Measurements from ENCODE around the gene RALY. TPM values are rescaled to one million over a fixed set of nuclear protein-coding genes. Genes with fewer than 3 reads are reported as not detected.
"Not testable (repeated sequence)": the region's sequence is repeated elsewhere in the genome, so short reads cannot be mapped to it uniquely, and the experiment has no call there.

RALY gene
- total RNA-seq, 1 experiment from 2014 or later, result 185 TPM

GRCh38 chr20:34131491-34131890, 137.8 kb downstream of the RALY start:
- ChIA-PET CTCF (no interaction called here), POLR2A (ENCODE audit: low non-redundant PET) (no interaction called here)
- H3K4me3 ChIP-seq (ENCODE audit: low read depth, low read length, poor library complexity, severe bottlenecking), result no peak overlapping the region
- H3K27me3 ChIP-seq (replicated peaks; ENCODE audit: insufficient read depth, low read depth, low read length, poor library complexity), result no peaks in the 10 kb centered on the region
- no peak for DNase-seq (ENCODE audit: low spot score)
- H3K36me3 ChIP-seq (ENCODE audit: insufficient read depth, low read length, poor library complexity, severe bottlenecking), result no peaks in the 10 kb centered on the region
- TF ChIP-seq EZH2 (IDR thresholded peaks at IDR 0.05; ENCODE audit: borderline replicate concordance, low read depth, low read length, poor library complexity, severe bottlenecking), result no peak
- TF ChIP-seq, protein P1, sequence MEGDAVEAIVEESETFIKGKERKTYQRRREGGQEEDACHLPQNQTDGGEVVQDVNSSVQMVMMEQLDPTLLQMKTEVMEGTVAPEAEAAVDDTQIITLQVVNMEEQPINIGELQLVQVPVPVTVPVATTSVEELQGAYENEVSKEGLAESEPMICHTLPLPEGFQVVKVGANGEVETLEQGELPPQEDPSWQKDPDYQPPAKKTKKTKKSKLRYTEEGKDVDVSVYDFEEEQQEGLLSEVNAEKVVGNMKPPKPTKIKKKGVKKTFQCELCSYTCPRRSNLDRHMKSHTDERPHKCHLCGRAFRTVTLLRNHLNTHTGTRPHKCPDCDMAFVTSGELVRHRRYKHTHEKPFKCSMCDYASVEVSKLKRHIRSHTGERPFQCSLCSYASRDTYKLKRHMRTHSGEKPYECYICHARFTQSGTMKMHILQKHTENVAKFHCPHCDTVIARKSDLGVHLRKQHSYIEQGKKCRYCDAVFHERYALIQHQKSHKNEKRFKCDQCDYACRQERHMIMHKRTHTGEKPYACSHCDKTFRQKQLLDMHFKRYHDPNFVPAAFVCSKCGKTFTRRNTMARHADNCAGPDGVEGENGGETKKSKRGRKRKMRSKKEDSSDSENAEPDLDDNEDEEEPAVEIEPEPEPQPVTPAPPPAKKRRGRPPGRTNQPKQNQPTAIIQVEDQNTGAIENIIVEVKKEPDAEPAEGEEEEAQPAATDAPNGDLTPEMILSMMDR (conservative IDR thresholded peaks at IDR 0.05; ENCODE audit: low read depth, low read length), result no peak
- no peak overlapping the region for H3K27ac ChIP-seq (ENCODE audit: low read depth, low read length, poor library complexity, severe bottlenecking)
- BruUV-seq (replicated peaks), result no TSS peak
- intact Hi-C loops (cut with micrococcal nuclease; ENCODE audit: unreplicated experiment), result no loop called here
- H3K4me1 ChIP-seq (ENCODE audit: insufficient read depth, low read length, poor library complexity, severe bottlenecking), result no peaks in the 10 kb centered on the region
- H3K9me3 ChIP-seq (ENCODE audit: low read depth, low read length, poor library complexity, severe bottlenecking), result no peaks in the 10 kb centered on the region

DNA sequence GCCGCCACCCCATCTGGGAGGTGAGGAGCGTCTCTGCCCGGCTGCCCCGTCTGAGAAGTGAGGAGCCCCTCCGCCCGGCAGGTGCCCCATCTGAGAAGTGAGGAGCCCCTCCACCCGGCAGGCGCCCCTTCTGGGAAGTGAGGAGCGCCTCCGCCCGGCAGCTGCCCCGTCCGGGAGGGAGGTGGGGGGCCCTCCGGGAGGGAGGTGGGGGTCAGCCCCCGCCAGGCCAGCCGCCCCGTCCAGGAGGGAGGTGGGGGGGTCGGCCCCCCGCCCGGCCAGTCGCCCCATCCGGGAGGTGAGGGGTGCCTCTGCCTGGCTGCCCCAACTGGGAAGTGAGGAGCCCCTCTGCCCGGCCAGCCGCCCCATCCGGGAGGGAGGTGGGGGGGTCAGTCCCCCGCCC, 138.8 kb downstream of the RALY start:
- BruUV-seq (replicated peaks); CTCF ChIA-PET; H3K9me3 ChIP-seq (ENCODE audit: low read depth, low read length, poor library complexity, severe bottlenecking); intact Hi-C loops (cut with micrococcal nuclease; ENCODE audit: unreplicated experiment); DNase-seq (ENCODE audit: low spot score); H3K4me3 ChIP-seq (ENCODE audit: low read depth, low read length, poor library complexity, severe bottlenecking); H3K27me3 ChIP-seq (replicated peaks; ENCODE audit: insufficient read depth, low read depth, low read length, poor library complexity); H3K4me1 ChIP-seq (ENCODE audit: insufficient read depth, low read length, poor library complexity, severe bottlenecking); POLR2A ChIA-PET (ENCODE audit: low non-redundant PET); H3K36me3 ChIP-seq (ENCODE audit: insufficient read depth, low read length, poor library complexity, severe bottlenecking); H3K27ac ChIP-seq (ENCODE audit: low read depth, low read length, poor library complexity, severe bottlenecking): not testable (repeated sequence)

DNA sequence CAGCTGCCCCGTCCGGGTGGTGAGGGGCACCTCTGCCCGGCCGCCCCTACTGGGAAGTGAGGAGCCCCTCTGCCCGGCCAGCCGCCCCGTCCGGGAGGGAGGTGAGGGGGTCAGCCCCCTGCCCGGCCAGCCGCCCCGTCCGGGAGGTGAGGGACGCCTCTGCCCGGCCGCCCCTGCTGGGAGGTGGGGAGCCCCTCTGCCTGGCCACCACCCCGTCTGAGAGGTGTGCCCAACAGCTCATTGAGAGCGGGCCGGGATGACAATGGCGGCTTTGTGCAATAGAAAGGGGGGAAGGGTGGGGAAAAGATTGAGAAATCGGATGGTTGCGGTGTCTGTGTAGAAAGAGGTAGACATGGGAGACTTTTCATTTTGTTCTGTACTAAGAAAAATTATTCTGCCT, 139.2 kb downstream of the RALY start:
- H3K9me3 ChIP-seq (ENCODE audit: low read depth, low read length, poor library complexity, severe bottlenecking); H3K27me3 ChIP-seq (replicated peaks; ENCODE audit: insufficient read depth, low read depth, low read length, poor library complexity); H3K4me1 ChIP-seq (ENCODE audit: insufficient read depth, low read length, poor library complexity, severe bottlenecking); POLR2A ChIA-PET (ENCODE audit: low non-redundant PET); H3K4me3 ChIP-seq (ENCODE audit: low read depth, low read length, poor library complexity, severe bottlenecking); CTCF ChIA-PET; BruUV-seq (replicated peaks); intact Hi-C loops (cut with micrococcal nuclease; ENCODE audit: unreplicated experiment); H3K27ac ChIP-seq (ENCODE audit: low read depth, low read length, poor library complexity, severe bottlenecking); H3K36me3 ChIP-seq (ENCODE audit: insufficient read depth, low read length, poor library complexity, severe bottlenecking); DNase-seq (ENCODE audit: low spot score): not testable (repeated sequence)

- H3K36me3 ChIP-seq (ENCODE audit: insufficient read depth, low read length, poor library complexity, severe bottlenecking); H3K4me1 ChIP-seq (ENCODE audit: insufficient read depth, low read length, poor library complexity, severe bottlenecking); H3K27me3 ChIP-seq (replicated peaks; ENCODE audit: insufficient read depth, low read depth, low read length, poor library complexity); POLR2A ChIA-PET (ENCODE audit: low non-redundant PET); H3K4me3 ChIP-seq (ENCODE audit: low read depth, low read length, poor library complexity, severe bottlenecking); DNase-seq (ENCODE audit: low spot score); intact Hi-C loops (cut with micrococcal nuclease; ENCODE audit: unreplicated experiment); H3K27ac ChIP-seq (ENCODE audit: low read depth, low read length, poor library complexity, severe bottlenecking); H3K9me3 ChIP-seq (ENCODE audit: low read depth, low read length, poor library complexity, severe bottlenecking); BruUV-seq (replicated peaks): not testable (repeated sequence)
- CTCF ChIA-PET, result interaction anchor here (0.6 to 0.7 kb wide), 2 partner anchors 59 to 350 kb away, joined by 4 to 5 read pairs; no protein-coding TSS in a partner anchor
These were observed 139.7 kb downstream of the RALY start for GRCh38 chr20:34133365-34133860.

Small RNA genes within 50 kb of the gene (microRNA-seq; reads per million reads assigned to microRNA genes)
- not detected for gene MIR4755

Other genes with a start within 250 kb of the RALY start
- gene CHMP4B, start 182.6 kb upstream of the RALY start, total RNA-seq (2021), result 68.5 and 68.9 TPM in 2 replicates
- gene EIF2S2, start 118.3 kb downstream of the RALY start, total RNA-seq (2021), result 130 and 142 TPM in 2 replicates
- gene ASIP, start 247.5 kb downstream of the RALY start, total RNA-seq (2021), result 0.74 TPM in 1 of 2 replicates, not detected in the other